IPS-11a (cell line): ENCODE results near the gene HRH4.

Experiments used
- H3K4me3 ChIP-seq: one replicate; pipeline ENCODE4 v1.5.1; 2013; ENCODE audit warnings: low read depth, low read length, control low read depth

HRH4 gene

DNA sequence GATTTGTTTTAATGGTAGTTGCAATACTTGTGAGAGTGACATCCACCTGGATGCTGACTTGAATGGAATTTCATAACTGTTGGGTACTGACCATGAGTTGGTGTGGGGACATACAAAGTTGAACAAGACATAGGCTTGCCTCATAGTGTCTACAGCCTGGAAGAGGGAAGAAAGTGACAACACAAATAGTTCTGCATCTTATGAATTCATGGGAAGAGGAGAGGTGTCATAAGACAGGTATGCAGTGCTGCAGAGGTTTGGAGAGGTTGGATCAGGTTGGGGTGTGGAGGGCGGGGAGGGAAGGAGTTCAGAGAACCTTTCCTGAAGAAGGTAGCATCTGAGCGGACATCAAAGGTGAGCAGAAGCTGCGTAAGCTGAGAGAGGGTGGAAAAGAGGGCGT lies 44.0 kb downstream of the HRH4 start:
- no peak overlapping the region for H3K4me3 ChIP-seq

DNA sequence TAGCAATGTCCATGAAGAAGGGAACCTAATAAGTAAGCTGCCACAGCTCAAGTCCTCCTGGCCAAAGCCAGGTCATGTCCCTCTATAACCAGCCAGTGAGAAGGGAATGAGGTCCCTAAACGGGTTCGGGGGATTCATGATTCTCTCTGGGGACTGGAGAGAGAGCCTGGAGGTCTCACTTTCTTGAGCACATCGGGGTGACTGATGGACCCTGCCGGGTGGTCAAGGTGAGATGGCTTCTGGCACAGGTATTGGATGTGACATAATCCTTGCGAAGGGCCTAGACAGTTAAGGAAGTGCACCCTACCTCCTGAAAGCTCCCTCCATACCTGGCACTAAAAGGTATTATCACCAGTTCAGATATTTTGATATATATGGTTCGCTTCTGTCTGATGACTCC lies 45.7 kb downstream of the HRH4 start:
- no peak overlapping the region for H3K4me3 ChIP-seq

GRCh38 chr18:24509435-24509834 lies 49.0 kb downstream of the HRH4 start:
- no peak overlapping the region for H3K4me3 ChIP-seq

- no peak overlapping the region for H3K4me3 ChIP-seq
These were observed 54.0 kb downstream of the HRH4 start for GRCh38 chr18:24514439-24514838.

GRCh38 chr18:24515721-24516120 lies 55.3 kb downstream of the HRH4 start:
- no peak overlapping the region for H3K4me3 ChIP-seq

DNA sequence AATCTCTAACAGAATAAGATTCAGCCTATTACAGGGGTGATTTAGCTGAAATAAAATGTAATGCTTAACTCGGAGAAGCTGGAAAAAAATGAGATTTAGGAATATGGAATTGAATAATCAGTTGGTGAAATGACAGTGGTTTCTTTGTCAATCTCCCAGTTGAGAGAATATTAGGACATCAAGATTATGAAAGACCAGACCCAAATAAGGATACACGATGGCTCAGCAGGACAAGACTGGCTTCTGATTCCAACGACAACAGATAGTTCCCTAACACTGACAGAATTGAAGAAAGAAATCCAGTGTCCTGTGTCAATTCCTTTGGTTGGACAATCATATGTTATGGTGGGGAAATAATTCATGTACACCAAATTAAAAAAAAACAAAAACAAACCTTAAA lies 55.8 kb downstream of the HRH4 start:
- H3K4me3 ChIP-seq, result no peak overlapping the region

DNA sequence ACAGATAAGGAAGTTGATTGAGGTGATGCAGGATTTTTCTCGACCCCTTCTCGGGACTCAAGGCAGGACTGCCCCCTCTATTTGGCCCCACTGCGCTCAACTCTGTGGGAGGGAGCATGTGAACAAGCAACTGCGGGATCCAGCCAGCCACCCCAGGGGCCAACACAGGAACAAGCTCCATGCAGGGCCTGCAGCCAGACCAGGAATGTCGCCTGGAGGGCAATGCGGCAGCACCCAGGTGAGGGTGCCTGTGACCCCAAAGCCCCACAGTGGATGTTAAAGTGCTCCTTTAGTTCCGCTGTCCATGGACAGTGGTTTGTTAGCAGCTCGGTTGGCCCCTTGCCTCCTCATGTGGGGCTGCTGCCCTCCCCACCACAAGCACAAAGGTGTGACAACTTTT lies 57.1 kb downstream of the HRH4 start:
- no peak overlapping the region for H3K4me3 ChIP-seq

GRCh38 chr18:24518596-24518995 lies 58.2 kb downstream of the HRH4 start:
- no peak overlapping the region for H3K4me3 ChIP-seq
